ENCODE results near the gene PTAFR.

GRCh38 chr1:28205243-28205642 is 28.8 kb upstream of the PTAFR start:
- TF ChIP-seq, protein P1, sequence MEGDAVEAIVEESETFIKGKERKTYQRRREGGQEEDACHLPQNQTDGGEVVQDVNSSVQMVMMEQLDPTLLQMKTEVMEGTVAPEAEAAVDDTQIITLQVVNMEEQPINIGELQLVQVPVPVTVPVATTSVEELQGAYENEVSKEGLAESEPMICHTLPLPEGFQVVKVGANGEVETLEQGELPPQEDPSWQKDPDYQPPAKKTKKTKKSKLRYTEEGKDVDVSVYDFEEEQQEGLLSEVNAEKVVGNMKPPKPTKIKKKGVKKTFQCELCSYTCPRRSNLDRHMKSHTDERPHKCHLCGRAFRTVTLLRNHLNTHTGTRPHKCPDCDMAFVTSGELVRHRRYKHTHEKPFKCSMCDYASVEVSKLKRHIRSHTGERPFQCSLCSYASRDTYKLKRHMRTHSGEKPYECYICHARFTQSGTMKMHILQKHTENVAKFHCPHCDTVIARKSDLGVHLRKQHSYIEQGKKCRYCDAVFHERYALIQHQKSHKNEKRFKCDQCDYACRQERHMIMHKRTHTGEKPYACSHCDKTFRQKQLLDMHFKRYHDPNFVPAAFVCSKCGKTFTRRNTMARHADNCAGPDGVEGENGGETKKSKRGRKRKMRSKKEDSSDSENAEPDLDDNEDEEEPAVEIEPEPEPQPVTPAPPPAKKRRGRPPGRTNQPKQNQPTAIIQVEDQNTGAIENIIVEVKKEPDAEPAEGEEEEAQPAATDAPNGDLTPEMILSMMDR (IDR thresholded peaks at IDR 0.05): no peak
- TF ChIP-seq POLR2A (IDR thresholded peaks at IDR 0.05): no peak
